Tibial nerve (tissue), 4 donors: Measurements from ENCODE around the gene ABCA7. TPM values are rescaled to one million over a fixed set of nuclear protein-coding genes. Genes with fewer than 3 reads are reported as not detected.

Source experiments
- DNase-seq, 2 donors: peaks; one replicate each; pipeline ENCODE4 v3.0.0-alpha.2; 2019; ENCODE audit warnings: low spot score in 2 of 2
- H3K27ac ChIP-seq, 4 donors: fragments of 200-600 bp; sonication (generic) in 3 of 4; one replicate each; pipeline ENCODE4 v1.5.1; 2017 to 2019; ENCODE audit warnings: mild to moderate bottlenecking in 1 of 4
- H3K27me3 ChIP-seq, 2 donors: fragments of 200-600 bp; sonication (generic) in 1 of 2; one replicate each; pipeline versions ENCODE4 v1.5.1 to v1.6.0; 2017 to 2019
- H3K36me3 ChIP-seq, 3 donors: fragments of 200-600 bp; sonication (generic); one replicate each; pipeline ENCODE4 v1.5.1; 2018 to 2019
- H3K4me1 ChIP-seq, 4 donors: fragments of 200-600 bp; sonication (generic) in 3 of 4; one replicate each; pipeline ENCODE4 v1.5.1; 2017 to 2019
- H3K4me3 ChIP-seq, 4 donors: fragments of 200-600 bp; sonication (generic) in 3 of 4; one replicate each; pipeline ENCODE4 v1.5.1; 2017 to 2019; ENCODE audit warnings: mild to moderate bottlenecking in 1 of 4, moderate library complexity in 1 of 4
- H3K9me3 ChIP-seq, 4 donors: fragments of 200-600 bp; sonication (generic) in 3 of 4; one replicate each; pipeline ENCODE4 v1.5.1; 2017 to 2019
- CTCF ChIP-seq, 5 experiments: fragments of 200-600 bp in 3 of 5; fragments of 450-650 bp in 2 of 5; sonication (generic) in 3 of 5; IDR thresholded peaks; one replicate each; pipeline ENCODE4 v1.5.1; 2016 to 2019; ENCODE audit warnings: antibody characterized with exemption in 5 of 5, mild to moderate bottlenecking in 3 of 5, moderate library complexity in 2 of 5
- EP300 ChIP-seq, 2 donors: sonication (generic); formaldehyde crosslinking; IDR thresholded peaks; one replicate each; pipeline ENCODE4 v1.6.1; 2017; ENCODE audit warnings: antibody characterized with exemption in 2 of 2, mild to moderate bottlenecking in 1 of 2
- POLR2A ChIP-seq, 2 donors: fragments of 450-650 bp; IDR thresholded peaks; one replicate each; pipeline ENCODE4 v1.6.1; 2017; ENCODE audit warnings: antibody characterized with exemption in 2 of 2, mild to moderate bottlenecking in 2 of 2, moderate library complexity in 2 of 2
- WGBS, 2 donors: methylation state at CpG; one replicate each; pipeline ENCODE4 v1.1.5; 2018; 5-methylcytosine and 5-hydroxymethylcytosine counted together
- total RNA-seq, 4 donors: library from RNA; depleted of rRNA; stranded (reverse); fragments of >200 nt; gene quantifications; one replicate each; pipeline ENCODE4 v1.1.0, GENCODE V29; 2016

The ABCA7 gene
- total RNA-seq, 4 donors from 2014 or later: 9.6 to 25.8 (median 13.7) TPM

- DNase-seq: no peak
- Histone ChIP-seq H3K4me3 (no peak overlapping the region), H3K27me3 (peaks cover 0 to 61% of the 10 kb centered on the region in 2 donors), H3K36me3 (peaks cover 0 to 37% (median 0%) of the 10 kb centered on the region in 3 donors), H3K4me1 (peaks cover 0 to 23% (median 15%) of the 10 kb centered on the region in 4 donors), H3K27ac (no peak overlapping the region), H3K9me3 (no peaks in the 10 kb centered on the region)
- no peak for TF ChIP-seq CTCF (IDR thresholded peaks at IDR 0.05)
- 1 to 7% methylated on average over 38 to 45 of the region's 64 CpGs for WGBS, 2 donors
Measured at GRCh38 chr19:996051-996838, 43.7 kb upstream of the ABCA7 start.

- peaks cover 0 to 30% (median 19%) of the 10 kb centered on the region in 4 donors for H3K4me1 ChIP-seq
- no peak overlapping the region for H3K27ac ChIP-seq
- no peaks in the 10 kb centered on the region for H3K9me3 ChIP-seq
- TF ChIP-seq POLR2A (IDR thresholded peaks at IDR 0.05) (no peak), CTCF (IDR thresholded peaks at IDR 0.05) (no peak), EP300 (IDR thresholded peaks at IDR 0.05) (no peak)
- no peak overlapping the region for H3K4me3 ChIP-seq
- H3K36me3 ChIP-seq: peaks cover 0 to 21% (median 0%) of the 10 kb centered on the region in 3 donors
- no peak for DNase-seq
- peaks cover 0 to 76% of the 10 kb centered on the region in 2 donors for H3K27me3 ChIP-seq
- 11 to 27% methylated on average over 6 of the region's 6 CpGs for WGBS, 2 donors
Measured at GRCh38 chr19:998064-998463, 41.8 kb upstream of the ABCA7 start.

- H3K9me3 ChIP-seq: no peaks in the 10 kb centered on the region
- H3K27me3 ChIP-seq: peaks cover 0 to 81% of the 10 kb centered on the region in 2 donors
- H3K4me3 ChIP-seq: no peak overlapping the region
- 63 to 69% methylated on average over 3 of the region's 3 CpGs for WGBS, 2 donors
- no peak overlapping the region for H3K27ac ChIP-seq
- H3K4me1 ChIP-seq: peaks cover 0 to 30% (median 19%) of the 10 kb centered on the region in 4 donors
- peaks cover 0 to 8% (median 0%) of the 10 kb centered on the region in 3 donors for H3K36me3 ChIP-seq
- DNase-seq: no peak
- no peak for TF ChIP-seq POLR2A (IDR thresholded peaks at IDR 0.05)
Measured at GRCh38 chr19:999379-999719, 40.6 kb upstream of the ABCA7 start.

- Histone ChIP-seq H3K36me3 (peaks cover 0 to under 1% (median 0%) of the 10 kb centered on the region in 3 donors), H3K27me3 (peaks cover 0 to 79% of the 10 kb centered on the region in 2 donors), H3K9me3 (no peaks in the 10 kb centered on the region), H3K4me1 (peaks cover 0 to 30% (median 19%) of the 10 kb centered on the region in 4 donors), H3K27ac (no peak within 1 kb of the TSS), H3K4me3 (peak within 1 kb of the TSS in 1 of 4 donors; percentile 35)
- no peak for DNase-seq
- TF ChIP-seq EP300 (IDR thresholded peaks at IDR 0.05): no peak
- peak; percentile 20 to 47 (median 27) for TF ChIP-seq CTCF (IDR thresholded peaks at IDR 0.05)
- WGBS, 2 donors: 2% methylated on average over 14 to 17 of the region's 43 CpGs
Measured at GRCh38 chr19:1000095-1000494, 39.8 kb upstream of the ABCA7 start, which contains the start of gene GRIN3B. Gene GRIN3B, plus strand, starts transcription at chr19:1000419. Its CDS starts 19 bp downstream, at chr19:1000438.

GRCh38 chr19:1000591-1001537 is 39.0 kb upstream of the ABCA7 start:
- no peak for DNase-seq
- H3K27ac ChIP-seq: no peak overlapping the region
- WGBS, 2 donors: 5 to 8% methylated on average over 33 to 50 of the region's 73 CpGs
- no peaks in the 10 kb centered on the region for H3K9me3 ChIP-seq
- H3K36me3 ChIP-seq: peaks cover 0 to under 1% (median 0%) of the 10 kb centered on the region in 3 donors
- TF ChIP-seq POLR2A (IDR thresholded peaks at IDR 0.05): no peak
- no peak for TF ChIP-seq CTCF (IDR thresholded peaks at IDR 0.05)
- TF ChIP-seq EP300 (IDR thresholded peaks at IDR 0.05): no peak
- peaks cover 0 to 71% of the 10 kb centered on the region in 2 donors for H3K27me3 ChIP-seq
- H3K4me1 ChIP-seq: peaks cover 0 to 27% (median 18%) of the 10 kb centered on the region in 4 donors
- peak overlapping the region in 1 of 4 donors; percentile 35 for H3K4me3 ChIP-seq
